HG02610 (cell line): ENCODE measurements around the gene UPF1.

ENCODE experiments used
- ATAC-seq: cut with Tn5 transposase; IDR thresholded peaks from one replicate; pipeline ENCODE4 v1.9.1; 2021; ENCODE audit warnings: mild to moderate bottlenecking, moderate library complexity; ENCODE audit not compliant: unreplicated experiment

The UPF1 gene

GRCh38 chr19:18869781-18870530 lies 38.2 kb downstream of the UPF1 start:
- ATAC-seq, result no peak

- ATAC-seq, result no peak
Observed at GRCh38 chr19:18870531-18871172, 38.9 kb downstream of the UPF1 start.

- no peak for ATAC-seq
Observed at GRCh38 chr19:18871543-18871942, 39.8 kb downstream of the UPF1 start.

GRCh38 chr19:18875726-18876125 lies 44.0 kb downstream of the UPF1 start:
- ATAC-seq, result no peak

- ATAC-seq, result no peak
Observed at GRCh38 chr19:18876865-18877264, 45.1 kb downstream of the UPF1 start.

- ATAC-seq, result no peak
Observed at GRCh38 chr19:18878058-18878797, 46.5 kb downstream of the UPF1 start.

- ATAC-seq, result no peak
Observed at GRCh38 chr19:18878858-18879578, 47.3 kb downstream of the UPF1 start.

GRCh38 chr19:18879579-18880373 lies 48.0 kb downstream of the UPF1 start:
- ATAC-seq, result no peak

GRCh38 chr19:18881491-18881890 lies 49.7 kb downstream of the UPF1 start:
- ATAC-seq, result no peak

GRCh38 chr19:18883526-18884304 lies 52.0 kb downstream of the UPF1 start:
- no peak for ATAC-seq

- ATAC-seq, result no peak
Observed at GRCh38 chr19:18886972-18887371, 55.2 kb downstream of the UPF1 start.

- ATAC-seq, result no peak
Observed at GRCh38 chr19:18889949-18890745, 58.4 kb downstream of the UPF1 start.

- ATAC-seq, result no peak
Observed at GRCh38 chr19:18893587-18894253, 62.0 kb downstream of the UPF1 start.

- no peak for ATAC-seq
Observed at GRCh38 chr19:18894254-18895037, 62.7 kb downstream of the UPF1 start.

- no peak for ATAC-seq
Observed at GRCh38 chr19:18895038-18895823, 63.5 kb downstream of the UPF1 start.

GRCh38 chr19:18895824-18896341 lies 64.1 kb downstream of the UPF1 start, which contains the start of gene CERS1:
Gene CERS1, minus strand, starts transcription at chr19:18896158. Its CDS starts 86 bp downstream, at chr19:18896072.
- ATAC-seq, result no peak
